SK-N-MC (cell line): Measurements from ENCODE around the gene MEIOB.

Experiments used
- FOXP2 ChIP-seq: optimal IDR thresholded peaks from 2 replicates; pipeline ENCODE3; 2011; ENCODE audit warnings: mild to moderate bottlenecking, moderate library complexity; ENCODE audit not compliant: insufficient read depth; ENCODE audit errors: extremely low read length, control extremely low read depth
- POLR2AphosphoS5 ChIP-seq: IDR thresholded peaks from 2 replicates; pipeline ENCODE4 v1.6.1; 2012; ENCODE audit warnings: mild to moderate bottlenecking, low read depth, low read length, borderline replicate concordance

DNA sequence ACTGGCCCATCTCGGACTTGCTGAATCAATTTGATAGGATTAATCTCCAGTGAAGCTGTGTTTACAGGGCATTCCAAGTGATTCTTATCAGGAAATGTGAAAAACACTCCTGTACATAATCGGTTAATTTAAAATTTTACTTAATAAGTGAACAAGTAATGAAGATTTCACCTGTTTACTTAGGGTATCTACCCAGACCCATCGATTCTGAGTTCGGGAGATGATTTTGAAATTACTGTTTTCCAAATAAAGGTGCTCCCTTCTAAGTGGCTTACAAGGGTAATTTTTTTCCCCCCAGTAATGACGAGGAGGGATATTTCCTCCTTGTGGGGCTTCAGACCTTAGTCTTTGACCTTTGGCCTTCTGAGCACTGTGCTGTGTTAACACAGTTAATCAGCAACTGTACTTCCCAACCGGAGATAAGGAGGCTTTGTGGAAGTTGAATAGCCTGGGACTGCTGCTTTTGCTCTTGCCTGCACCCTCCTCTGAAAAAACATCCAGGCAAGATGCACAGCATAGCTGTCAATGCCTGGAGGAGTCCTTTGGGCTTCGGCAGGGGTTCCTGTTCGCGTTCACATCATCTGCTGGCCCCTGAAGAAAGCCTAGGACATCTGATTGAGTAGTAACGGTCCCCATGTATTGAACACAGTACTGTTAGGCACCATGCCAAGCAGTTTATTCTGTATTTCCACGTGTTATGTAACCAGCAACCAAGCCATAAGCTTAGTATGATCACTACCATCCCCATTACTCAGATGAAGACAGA, 43.1 kb downstream of the MEIOB start:
- no peak for TF ChIP-seq FOXP2
- no peak for TF ChIP-seq POLR2AphosphoS5
